GOT3 (cell line): ENCODE results near the gene ULK2.
"Not testable (repeated sequence)": the region's sequence is repeated elsewhere in the genome, so short reads cannot be mapped to it uniquely, and the experiment has no call there.

Experiments used
- DNase-seq: peaks from one replicate; lab custom pipeline; 2025; ENCODE audit warnings: mixed read lengths; lab: John Stamatoyannopoulos, UW

Gene ULK2

GRCh38 chr17:19766421-19767270, 101.1 kb downstream of the ULK2 start:
- peak; percentile 33 for DNase-seq

- no peak for DNase-seq
Observed at GRCh38 chr17:19766016-19766415, 101.7 kb downstream of the ULK2 start.

- DNase-seq, result not testable (repeated sequence)
Observed at GRCh38 chr17:19763991-19764390, 103.7 kb downstream of the ULK2 start.

GRCh38 chr17:19763416-19763815, 104.3 kb downstream of the ULK2 start:
- no peak for DNase-seq

- no peak for DNase-seq
Observed at GRCh38 chr17:19762515-19762961, 105.2 kb downstream of the ULK2 start.

GRCh38 chr17:19760746-19761145, 107.0 kb downstream of the ULK2 start:
- DNase-seq, result no peak

GRCh38 chr17:19759568-19760549, 107.9 kb downstream of the ULK2 start:
- DNase-seq, result no peak

- DNase-seq, result no peak
Observed at GRCh38 chr17:19757536-19758180, 110.1 kb downstream of the ULK2 start.

GRCh38 chr17:19756546-19756945, 111.2 kb downstream of the ULK2 start:
- DNase-seq, result no peak

- no peak for DNase-seq
Observed at GRCh38 chr17:19755821-19756510, 111.8 kb downstream of the ULK2 start.

- DNase-seq, result no peak
Observed at GRCh38 chr17:19755392-19755791, 112.3 kb downstream of the ULK2 start.

GRCh38 chr17:19753661-19754463, 113.9 kb downstream of the ULK2 start:
- no peak for DNase-seq

- peak; percentile 77 for DNase-seq
Observed at GRCh38 chr17:19753051-19753509, 114.7 kb downstream of the ULK2 start.

GRCh38 chr17:19752216-19753050, 115.3 kb downstream of the ULK2 start:
- DNase-seq, result no peak

- no peak for DNase-seq
Observed at GRCh38 chr17:19750835-19751234, 116.9 kb downstream of the ULK2 start.

GRCh38 chr17:19750020-19750572, 117.6 kb downstream of the ULK2 start:
- DNase-seq, result no peak

GRCh38 chr17:19748807-19749193, 118.9 kb downstream of the ULK2 start:
- no peak for DNase-seq

GRCh38 chr17:19747829-19748806, 119.6 kb downstream of the ULK2 start, which contains the start of gene ALDH3A1:
ALDH3A1 (minus strand) TSS chr17:19748298; CDS start chr17:19745129, 3,169 bp downstream.
- no peak for DNase-seq
